Skin of body (tissue), 2 donors: ENCODE measurements around the gene GRM8. TPM values are rescaled to one million over a fixed set of nuclear protein-coding genes. Genes with fewer than 3 reads are reported as not detected.
"Not testable (repeated sequence)": the region's sequence is repeated elsewhere in the genome, so short reads cannot be mapped to it uniquely, and the experiment has no call there.

Experiments
- DNase-seq: peaks from one replicate; lab custom pipeline; 2025; lab: John Stamatoyannopoulos, UW
- total RNA-seq: library from RNA; depleted of rRNA; stranded (reverse); fragments of >200 nt; gene quantifications from one replicate; pipeline ENCODE4 v1.2.3, GENCODE V29; 2014

The GRM8 gene
- total RNA-seq, 1 donor from 2014 or later, result 1.9 TPM

- DNase-seq, result no peak
Observed at GRCh38 chr7:126930166-126930565, 322.6 kb downstream of the GRM8 start.

GRCh38 chr7:126924477-126924876 lies 328.3 kb downstream of the GRM8 start:
- no peak for DNase-seq

- DNase-seq, result not testable (repeated sequence)
Observed at GRCh38 chr7:126911627-126912026, 341.1 kb downstream of the GRM8 start.

GRCh38 chr7:126908564-126908963 lies 344.2 kb downstream of the GRM8 start:
- DNase-seq, result not testable (repeated sequence)

GRCh38 chr7:126907657-126908056 lies 345.1 kb downstream of the GRM8 start:
- not testable (repeated sequence) for DNase-seq

- not testable (repeated sequence) for DNase-seq
Observed at GRCh38 chr7:126905255-126905654, 347.5 kb downstream of the GRM8 start.

- not testable (repeated sequence) for DNase-seq
Observed at GRCh38 chr7:126901041-126901765, 351.5 kb downstream of the GRM8 start.

- not testable (repeated sequence) for DNase-seq
Observed at GRCh38 chr7:126887980-126888379, 364.8 kb downstream of the GRM8 start.

GRCh38 chr7:126887560-126887959 lies 365.2 kb downstream of the GRM8 start:
- DNase-seq, result not testable (repeated sequence)

GRCh38 chr7:126882730-126883129 lies 370.0 kb downstream of the GRM8 start:
- not testable (repeated sequence) for DNase-seq

GRCh38 chr7:126881908-126882307 lies 370.8 kb downstream of the GRM8 start:
- DNase-seq, result not testable (repeated sequence)

GRCh38 chr7:126881315-126881714 lies 371.4 kb downstream of the GRM8 start:
- no peak for DNase-seq

- not testable (repeated sequence) for DNase-seq
Observed at GRCh38 chr7:126876536-126876935, 376.2 kb downstream of the GRM8 start.

- DNase-seq, result no peak
Observed at GRCh38 chr7:126856691-126857291, 395.9 kb downstream of the GRM8 start.

- no peak for DNase-seq
Observed at GRCh38 chr7:126845331-126845730, 407.4 kb downstream of the GRM8 start.

GRCh38 chr7:126843883-126844282 lies 408.9 kb downstream of the GRM8 start:
- no peak for DNase-seq

- DNase-seq, result no peak
Observed at GRCh38 chr7:126843336-126843735, 409.4 kb downstream of the GRM8 start.

GRCh38 chr7:126842451-126842850 lies 410.3 kb downstream of the GRM8 start:
- no peak for DNase-seq

- no peak for DNase-seq
Observed at GRCh38 chr7:126840869-126841268, 411.9 kb downstream of the GRM8 start.

GRCh38 chr7:126839624-126840023 lies 413.1 kb downstream of the GRM8 start:
- no peak for DNase-seq

- no peak for DNase-seq
Observed at GRCh38 chr7:126838194-126838593, 414.5 kb downstream of the GRM8 start.

GRCh38 chr7:126831241-126831640 lies 421.5 kb downstream of the GRM8 start:
- DNase-seq, result not testable (repeated sequence)

- DNase-seq, result no peak
Observed at GRCh38 chr7:126820925-126821324, 431.8 kb downstream of the GRM8 start.
